HepG2 (cell line): ENCODE measurements around the gene GPR82.

Experiments
- BRCA1 ChIP-seq: sonication (generic); formaldehyde crosslinking; IDR thresholded peaks from 2 replicates; pipeline ENCODE4 v1.4.0; 2020; ENCODE audit warnings: missing genetic modification reagents
- CBX2 ChIP-seq, 2 experiments: fragments of 200-600 bp in 1 of 2; sonication (generic); formaldehyde crosslinking in 1 of 2; IDR thresholded peaks; 2 replicates each; pipeline versions ENCODE4 v1.7.0 to v1.8.1; 2018 to 2022; ENCODE audit warnings: low read depth in 2 of 2, low read length in 1 of 2, mild to moderate bottlenecking in 1 of 2, missing genetic modification reagents in 1 of 2
- EZH2 ChIP-seq: conservative IDR thresholded peaks from 2 replicates; pipeline ENCODE4 v1.6.1; 2012; ENCODE audit warnings: mild to moderate bottlenecking, low read depth, low read length, moderate library complexity
- NAIF1 ChIP-seq: sonication (generic); formaldehyde crosslinking; IDR thresholded peaks from 2 replicates; pipeline ENCODE4 v1.5.0; 2020; ENCODE audit warnings: mild to moderate bottlenecking, missing genetic modification reagents, borderline replicate concordance
- POLR2A ChIP-seq, 2 experiments: IDR thresholded peaks; 2 replicates each; pipeline ENCODE4 v1.6.1; 2011; ENCODE audit warnings: low read depth in 2 of 2, low read length in 2 of 2, mild to moderate bottlenecking in 1 of 2, moderate library complexity in 1 of 2; ENCODE audit not compliant: insufficient read depth in 1 of 2
- POLR2AphosphoS2 ChIP-seq: IDR thresholded peaks from 2 replicates; pipeline ENCODE4 v1.6.1; 2011; ENCODE audit warnings: low read depth, low read length, improper control_type of control experiment
- POLR2AphosphoS5 ChIP-seq: IDR thresholded peaks from 2 replicates; pipeline ENCODE4 v1.6.1; 2012; ENCODE audit warnings: low read depth, low read length
- REL ChIP-seq: sonication (generic); formaldehyde crosslinking; conservative IDR thresholded peaks from 2 replicates; pipeline ENCODE4 v1.8.0; 2022; ENCODE audit warnings: mild to moderate bottlenecking, missing genetic modification reagents, moderate library complexity
- SIN3A ChIP-seq: IDR thresholded peaks from 2 replicates; pipeline ENCODE4 v1.6.1; 2011; ENCODE audit warnings: low read depth, mild to moderate bottlenecking, control low read depth, low read length, borderline replicate concordance
- ZNF614 ChIP-seq: IDR thresholded peaks from 2 replicates; pipeline ENCODE4 v1.6.1; 2018; ENCODE audit warnings: missing biosample characterization, missing genetic modification reagents, inconsistent platforms, borderline replicate concordance
- TF ChIP-seq, protein P1 (sequence below): sonication (generic); formaldehyde crosslinking; IDR thresholded peaks from 2 replicates; pipeline ENCODE4 v1.8.0; 2022; ENCODE audit warnings: mild to moderate bottlenecking, missing genetic modification reagents, borderline replicate concordance

DNA sequence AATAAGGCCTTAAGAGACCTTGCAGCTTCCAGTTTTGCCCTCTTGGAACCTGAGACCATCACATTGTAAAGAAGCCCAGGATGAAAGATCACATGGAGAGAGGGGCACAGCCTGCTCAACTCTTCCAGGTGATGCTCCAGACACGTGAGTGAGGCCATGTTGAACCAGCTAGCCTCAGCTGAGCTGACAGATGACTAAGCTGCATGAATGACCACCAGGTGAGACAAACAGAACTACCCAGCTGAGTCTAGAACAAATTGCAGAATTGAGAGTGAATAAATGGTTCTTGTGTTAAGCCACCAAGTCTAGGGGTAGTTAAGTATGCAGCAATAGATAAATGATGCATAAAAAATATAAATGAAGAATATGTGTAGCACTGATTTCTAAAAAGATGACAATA lies 16.8 kb upstream of the GPR82 start:
- TF ChIP-seq, protein P1, sequence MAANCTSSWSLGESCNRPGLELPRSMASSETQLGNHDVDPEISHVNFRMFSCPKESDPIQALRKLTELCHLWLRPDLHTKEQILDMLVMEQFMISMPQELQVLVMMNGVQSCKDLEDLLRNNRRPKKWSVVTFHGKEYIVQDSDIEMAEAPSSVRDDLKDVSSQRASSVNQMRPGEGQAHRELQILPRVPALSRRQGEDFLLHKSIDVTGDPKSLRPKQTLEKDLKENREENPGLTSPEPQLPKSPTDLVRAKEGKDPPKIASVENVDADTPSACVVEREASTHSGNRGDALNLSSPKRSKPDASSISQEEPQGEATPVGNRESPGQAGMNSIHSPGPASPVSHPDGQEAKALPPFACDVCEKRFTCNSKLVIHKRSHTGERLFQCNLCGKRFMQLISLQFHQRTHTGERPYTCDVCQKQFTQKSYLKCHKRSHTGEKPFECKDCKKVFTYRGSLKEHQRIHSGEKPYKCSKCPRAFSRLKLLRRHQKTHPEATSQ = no peak
- TF ChIP-seq SIN3A = no peak
- no peak for TF ChIP-seq POLR2A (IDR thresholded peaks at IDR 0.05; ENCODE audit: insufficient read depth in 1 of 2, low read depth in 2 of 2, low read length in 2 of 2)
- no peak for TF ChIP-seq REL (CRISPR knock-in tag)
- TF ChIP-seq POLR2AphosphoS2 = no peak
- no peak for TF ChIP-seq NAIF1 (CRISPR knock-in tag)
- no peak for TF ChIP-seq EZH2
- no peak for TF ChIP-seq POLR2AphosphoS5
- no peak for TF ChIP-seq CBX2 (IDR thresholded peaks at IDR 0.05; ENCODE audit: low read depth, low read length)
- TF ChIP-seq CBX2 (CRISPR knock-in tag; IDR thresholded peaks at IDR 0.05; ENCODE audit: low read depth) = no peak
- no peak for TF ChIP-seq ZNF614 (CRISPR knock-in tag)
- TF ChIP-seq BRCA1 (CRISPR knock-in tag) = no peak
